ENCODE measurements around the gene CES3. TPM values are rescaled to one million over a fixed set of nuclear protein-coding genes. Genes with fewer than 3 reads are reported as not detected.
"Not testable (repeated sequence)": the region's sequence is repeated elsewhere in the genome, so short reads cannot be mapped to it uniquely, and the experiment has no call there.

CES3 gene
- total and polyA plus RNA-seq, 9 donors, result 0.45 to 2.3 (median 1.3) TPM

- TF ChIP-seq CTCF (IDR thresholded peaks at IDR 0.05) (no peak), POLR2A (IDR thresholded peaks at IDR 0.05) (no peak), EP300 (IDR thresholded peaks at IDR 0.05) (no peak)
- no peaks in the 10 kb centered on the region for H3K36me3 ChIP-seq
- H3K4me3 ChIP-seq, result no peak overlapping the region
- intact Hi-C loops (cut with DNase I), result loop anchor here in 1 of 4 donors (10.0 kb wide), 1 partner anchor 426 kb away; the partner anchor contains the start of gene TPPP3
- WGBS, 3 donors, result 85 to 91% (median 86%) methylated on average over 5 of the region's 5 CpGs
- no peaks in the 10 kb centered on the region for H3K27me3 ChIP-seq
- no peak for DNase-seq
- H3K4me1 ChIP-seq (ENCODE audit: insufficient read depth), result no peaks in the 10 kb centered on the region
- H3K27ac ChIP-seq, result no peak overlapping the region
- no peaks in the 10 kb centered on the region for H3K9me3 ChIP-seq
These were observed 7.8 kb downstream of the CES3 start for GRCh38 chr16:66968847-66969246.

GRCh38 chr16:66970775-66971720, 10.0 kb downstream of the CES3 start:
- Histone ChIP-seq H3K4me3 (no peak overlapping the region), H3K27me3 (no peaks in the 10 kb centered on the region), H3K36me3 (no peaks in the 10 kb centered on the region), H3K4me1 (ENCODE audit: insufficient read depth) (no peaks in the 10 kb centered on the region), H3K27ac (no peak overlapping the region), H3K9me3 (no peaks in the 10 kb centered on the region)
- 69 to 76% (median 73%) methylated on average over 10 of the region's 10 CpGs for WGBS, 3 donors
- intact Hi-C loops (cut with DNase I), result loop anchor here in 1 of 4 donors (10.0 kb wide), 1 partner anchor 214 kb away; the partner anchor contains the start of gene MATCAP1
- no peak for TF ChIP-seq CTCF (IDR thresholded peaks at IDR 0.05)
- no peak for TF ChIP-seq EP300 (IDR thresholded peaks at IDR 0.05)
- TF ChIP-seq POLR2A (IDR thresholded peaks at IDR 0.05), result no peak
- no peak for DNase-seq

- intact Hi-C loops (cut with DNase I), result loop anchor here in 1 of 4 donors (10.0 kb wide), 1 partner anchor 212 kb away; the partner anchor contains the start of gene MATCAP1
- no peak for TF ChIP-seq CTCF (IDR thresholded peaks at IDR 0.05)
- no peak for TF ChIP-seq EP300 (IDR thresholded peaks at IDR 0.05)
- TF ChIP-seq POLR2A (IDR thresholded peaks at IDR 0.05), result no peak
- no peaks in the 10 kb centered on the region for H3K9me3 ChIP-seq
- 76 to 86% (median 83%) methylated on average over 9 of the region's 9 CpGs for WGBS, 3 donors
- no peaks in the 10 kb centered on the region for H3K36me3 ChIP-seq
- no peak overlapping the region for H3K4me3 ChIP-seq
- H3K27ac ChIP-seq, result no peak overlapping the region
- no peaks in the 10 kb centered on the region for H3K27me3 ChIP-seq
- no peak for DNase-seq
- H3K4me1 ChIP-seq (ENCODE audit: insufficient read depth), result no peaks in the 10 kb centered on the region
These were observed 11.9 kb downstream of the CES3 start for GRCh38 chr16:66972983-66973382.

GRCh38 chr16:66973716-66974115, 12.7 kb downstream of the CES3 start:
- H3K36me3 ChIP-seq, result no peaks in the 10 kb centered on the region
- WGBS, 3 donors, result 84 to 96% (median 88%) methylated on average over 6 of the region's 6 CpGs
- no peak overlapping the region for H3K27ac ChIP-seq
- DNase-seq, result no peak
- intact Hi-C loops (cut with DNase I), result loop anchor here in 1 of 4 donors (10.0 kb wide), 1 partner anchor 211 kb away; the partner anchor contains the start of gene MATCAP1
- H3K27me3 ChIP-seq, result no peaks in the 10 kb centered on the region
- no peaks in the 10 kb centered on the region for H3K9me3 ChIP-seq
- no peaks in the 10 kb centered on the region for H3K4me1 ChIP-seq (ENCODE audit: insufficient read depth)
- TF ChIP-seq EP300 (IDR thresholded peaks at IDR 0.05) (no peak), CTCF (IDR thresholded peaks at IDR 0.05) (no peak), POLR2A (IDR thresholded peaks at IDR 0.05) (no peak)
- no peak overlapping the region for H3K4me3 ChIP-seq

- intact Hi-C loops (cut with DNase I), result loop anchor here in 1 of 4 donors (10.0 kb wide), 1 partner anchor 210 kb away; the partner anchor contains the start of gene MATCAP1
- H3K9me3 ChIP-seq; H3K36me3 ChIP-seq; H3K4me3 ChIP-seq; H3K27ac ChIP-seq; H3K4me1 ChIP-seq (ENCODE audit: insufficient read depth); DNase-seq; H3K27me3 ChIP-seq: not testable (repeated sequence)
- whole genome bisulfite sequencing, 3 donors, result 89 to 94% (median 92%) methylated on average over 18 to 32 of the region's 32 CpGs
These were observed 13.3 kb downstream of the CES3 start for GRCh38 chr16:66974156-66974931.

- H3K4me3 ChIP-seq; DNase-seq; H3K9me3 ChIP-seq; H3K27me3 ChIP-seq; H3K27ac ChIP-seq; H3K4me1 ChIP-seq (ENCODE audit: insufficient read depth); H3K36me3 ChIP-seq: not testable (repeated sequence)
- WGBS, 3 donors, result 30 to 35% (median 31%) methylated on average over 11 of the region's 11 CpGs
- intact Hi-C loops (cut with DNase I), result loop anchor here in 1 of 4 donors (10.0 kb wide), 1 partner anchor 210 kb away; the partner anchor contains the start of gene MATCAP1
These were observed 13.8 kb downstream of the CES3 start for GRCh38 chr16:66974932-66975246.

Data from ovary (tissue), 9 donors.